ENCODE measurements around the gene EIF4B.

Gene EIF4B

GRCh38 chr12:53057816-53058500 lies 51.7 kb downstream of the EIF4B start:
- DNase-seq (ENCODE audit: low read depth): no peak

- DNase-seq (ENCODE audit: low read depth): no peak
Observed at GRCh38 chr12:53058674-53059433, 52.6 kb downstream of the EIF4B start.

GRCh38 chr12:53059434-53060063 lies 53.3 kb downstream of the EIF4B start:
- no peak for DNase-seq (ENCODE audit: low read depth)

- DNase-seq (ENCODE audit: low read depth): no peak
Observed at GRCh38 chr12:53060064-53060720, 53.9 kb downstream of the EIF4B start.

GRCh38 chr12:53060721-53061276 lies 54.5 kb downstream of the EIF4B start:
- DNase-seq (ENCODE audit: low read depth): no peak

GRCh38 chr12:53061404-53062010 lies 55.3 kb downstream of the EIF4B start:
- no peak for DNase-seq (ENCODE audit: low read depth)

- no peak for DNase-seq (ENCODE audit: low read depth)
Observed at GRCh38 chr12:53062011-53062961, 56.0 kb downstream of the EIF4B start.

- DNase-seq (ENCODE audit: low read depth): no peak
Observed at GRCh38 chr12:53062977-53063707, 56.9 kb downstream of the EIF4B start.

- DNase-seq (ENCODE audit: low read depth): no peak
Observed at GRCh38 chr12:53063708-53064612, 57.7 kb downstream of the EIF4B start.

GRCh38 chr12:53064613-53065436 lies 58.6 kb downstream of the EIF4B start:
- no peak for DNase-seq (ENCODE audit: low read depth)

- no peak for DNase-seq (ENCODE audit: low read depth)
Observed at GRCh38 chr12:53065470-53065869, 59.2 kb downstream of the EIF4B start.

- peak; percentile 70 for DNase-seq (ENCODE audit: low read depth)
Observed at GRCh38 chr12:53065975-53066931, 60.0 kb downstream of the EIF4B start.

- DNase-seq (ENCODE audit: low read depth): no peak
Observed at GRCh38 chr12:53067074-53067992, 61.1 kb downstream of the EIF4B start.

- DNase-seq (ENCODE audit: low read depth): no peak
Observed at GRCh38 chr12:53067993-53068770, 61.9 kb downstream of the EIF4B start.

Measured in iris pigment epithelial cell (primary cell).